Mesenteric fat pad (tissue), 1 donor: ENCODE data around the gene CCHCR1. TPM values are rescaled to one million over a fixed set of nuclear protein-coding genes. Genes with fewer than 3 reads are reported as not detected.

ENCODE experiments used
- DNase-seq: peaks from one replicate; pipeline ENCODE4 v3.0.0-alpha.2; 2020; ENCODE audit warnings: low spot score
- total RNA-seq: library from RNA; stranded (reverse); fragmentation: NEBNext Ultra II Directional; extraction: Animal tissue kit (Norgen Biotek cat#: 25700); gene quantifications from one replicate; pipeline ENCODE4 v1.2.1, GENCODE V29; 2021
- donor health status: DM: yes; HTN: yes; CAD: no.

CCHCR1 gene
- total RNA-seq, 1 donor from 2014 or later = 8.4 TPM

- DNase-seq = no peak
Measured at GRCh38 chr6:31132806-31133205, 24.8 kb downstream of the CCHCR1 start.

DNA sequence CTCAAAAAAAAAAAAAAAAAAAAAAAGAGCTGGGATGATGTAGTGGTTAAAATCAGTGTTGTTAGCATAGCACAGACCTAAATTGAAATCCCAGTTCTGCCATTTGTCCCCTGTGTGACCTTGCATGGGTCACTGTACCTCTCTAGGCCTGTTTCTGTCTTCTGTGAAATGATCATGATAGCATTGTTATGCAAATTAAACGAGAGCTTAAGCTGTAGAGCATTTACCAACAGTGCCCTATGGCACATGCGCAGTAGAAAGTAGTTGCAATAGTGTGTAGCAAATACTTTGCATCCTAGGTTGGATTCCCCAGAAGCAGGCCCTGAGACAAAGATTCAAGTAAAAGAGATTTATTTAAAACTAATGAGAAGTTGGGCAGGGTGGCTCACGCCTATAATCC, 26.0 kb downstream of the CCHCR1 start:
- no peak for DNase-seq

DNA sequence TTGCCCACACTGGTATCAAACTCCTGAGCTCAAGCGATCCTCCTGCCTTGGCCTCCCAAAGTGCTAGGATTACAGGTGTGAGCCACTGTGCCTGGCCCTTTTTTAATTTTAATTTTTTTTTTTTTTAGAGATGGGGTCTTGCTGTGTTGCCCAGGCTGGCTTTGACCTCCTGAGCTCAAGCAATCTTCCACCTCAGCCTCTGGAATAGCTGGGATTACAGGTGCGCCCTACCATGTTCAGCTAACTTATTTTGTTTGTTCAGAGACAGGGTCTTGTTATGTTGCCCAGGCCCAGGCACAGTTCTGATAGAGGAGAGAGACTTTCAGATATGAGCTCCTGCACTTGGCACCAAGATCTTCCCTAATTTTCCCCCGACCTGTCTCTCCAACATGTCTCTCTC, 26.9 kb downstream of the CCHCR1 start:
- no peak for DNase-seq

DNA sequence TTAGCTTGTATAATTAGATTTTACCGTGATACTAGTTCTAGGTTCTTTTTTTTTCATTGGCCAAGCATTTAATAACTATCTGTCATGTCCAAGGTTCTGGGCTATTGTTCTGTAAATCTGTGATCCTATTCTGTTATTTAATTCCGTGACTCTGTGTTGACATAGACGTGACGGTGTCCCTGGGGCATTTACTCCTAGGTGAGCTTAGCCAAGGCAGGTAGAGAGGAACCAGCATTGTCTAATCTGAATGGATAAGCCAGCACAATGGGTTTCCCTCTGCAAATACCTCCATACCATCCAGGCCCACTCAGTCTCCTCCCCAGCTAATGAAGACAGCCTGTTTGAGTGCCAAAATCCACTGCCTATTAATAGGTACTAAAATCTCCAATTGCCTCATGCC, 28.5 kb downstream of the CCHCR1 start:
- DNase-seq = no peak

GRCh38 chr6:31128093-31128676, 29.4 kb downstream of the CCHCR1 start:
- no peak for DNase-seq

GRCh38 chr6:31126396-31127175, 31.0 kb downstream of the CCHCR1 start:
- DNase-seq = no peak

DNA sequence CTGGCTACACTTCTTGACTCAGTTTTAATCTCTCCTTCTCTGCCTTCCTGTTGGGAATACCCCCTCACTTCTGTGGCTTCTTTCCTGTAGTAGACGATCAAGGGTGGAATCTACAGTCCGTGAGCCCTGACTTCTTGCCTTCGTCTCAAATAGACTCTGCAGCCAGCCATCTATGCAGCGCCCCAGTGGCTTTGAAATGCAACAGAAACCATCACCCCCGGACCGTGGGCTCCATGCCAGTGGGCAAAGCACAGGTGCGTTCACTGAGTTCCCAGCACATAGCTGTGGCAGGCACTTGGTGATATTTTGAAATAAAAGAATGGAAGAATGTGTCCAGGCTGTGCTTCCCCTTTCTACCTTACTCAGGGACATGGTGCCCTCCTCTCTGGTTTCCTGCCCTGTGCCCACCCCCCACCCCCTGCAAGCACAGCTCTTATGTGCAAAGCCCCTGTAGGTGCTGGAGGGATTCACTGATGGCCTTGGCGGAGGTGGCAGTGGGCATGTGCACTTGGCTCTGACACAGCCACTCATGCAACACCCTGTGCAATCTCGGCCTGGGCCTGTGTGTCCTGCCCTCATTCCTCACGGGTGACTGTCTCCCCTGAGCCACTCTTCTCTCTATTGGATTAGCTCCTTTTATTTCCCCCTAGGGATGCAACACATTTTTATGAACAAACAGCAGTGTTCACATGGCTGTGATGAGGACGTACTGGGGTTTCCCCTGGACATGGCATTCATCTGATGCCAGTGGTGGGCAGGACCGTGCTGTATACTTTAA, 31.8 kb downstream of the CCHCR1 start:
- no peak for DNase-seq

GRCh38 chr6:31125162-31125561, 32.4 kb downstream of the CCHCR1 start:
- no peak for DNase-seq

GRCh38 chr6:31122791-31123706, 34.6 kb downstream of the CCHCR1 start:
- DNase-seq = no peak

DNA sequence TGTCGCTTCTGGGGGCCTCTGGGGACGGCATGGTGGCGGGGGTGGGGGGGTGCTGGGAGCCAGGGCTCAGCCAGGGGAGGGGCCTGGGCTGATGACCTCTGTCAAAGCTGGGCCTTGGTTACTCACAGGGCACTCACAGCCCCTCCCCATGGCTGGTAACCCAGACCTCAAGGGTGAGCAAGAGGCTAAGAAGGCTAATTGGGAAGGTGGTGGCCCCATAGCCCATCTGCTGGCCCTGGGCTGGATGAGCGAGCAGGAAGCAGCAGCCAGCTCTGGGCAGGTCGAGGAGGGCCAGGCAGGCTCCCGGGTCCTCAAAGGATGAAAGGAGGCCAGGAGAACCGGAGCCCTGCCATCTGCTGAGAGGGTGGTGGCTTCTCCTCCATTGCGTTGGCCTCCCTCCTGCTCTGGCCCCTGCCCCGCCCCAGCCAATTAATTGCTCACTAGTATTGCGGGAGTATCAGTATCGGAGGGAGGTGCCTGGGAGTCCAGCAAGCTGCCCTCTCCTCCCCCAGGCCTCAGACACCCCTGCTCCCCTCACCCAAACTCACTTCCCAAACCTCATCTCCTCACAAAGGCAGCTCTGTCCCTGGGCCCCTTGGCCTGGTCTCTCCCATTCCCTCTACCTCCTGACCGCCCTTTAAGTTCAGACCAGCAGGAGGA, 36.3 kb downstream of the CCHCR1 start:
- DNase-seq = no peak

DNA sequence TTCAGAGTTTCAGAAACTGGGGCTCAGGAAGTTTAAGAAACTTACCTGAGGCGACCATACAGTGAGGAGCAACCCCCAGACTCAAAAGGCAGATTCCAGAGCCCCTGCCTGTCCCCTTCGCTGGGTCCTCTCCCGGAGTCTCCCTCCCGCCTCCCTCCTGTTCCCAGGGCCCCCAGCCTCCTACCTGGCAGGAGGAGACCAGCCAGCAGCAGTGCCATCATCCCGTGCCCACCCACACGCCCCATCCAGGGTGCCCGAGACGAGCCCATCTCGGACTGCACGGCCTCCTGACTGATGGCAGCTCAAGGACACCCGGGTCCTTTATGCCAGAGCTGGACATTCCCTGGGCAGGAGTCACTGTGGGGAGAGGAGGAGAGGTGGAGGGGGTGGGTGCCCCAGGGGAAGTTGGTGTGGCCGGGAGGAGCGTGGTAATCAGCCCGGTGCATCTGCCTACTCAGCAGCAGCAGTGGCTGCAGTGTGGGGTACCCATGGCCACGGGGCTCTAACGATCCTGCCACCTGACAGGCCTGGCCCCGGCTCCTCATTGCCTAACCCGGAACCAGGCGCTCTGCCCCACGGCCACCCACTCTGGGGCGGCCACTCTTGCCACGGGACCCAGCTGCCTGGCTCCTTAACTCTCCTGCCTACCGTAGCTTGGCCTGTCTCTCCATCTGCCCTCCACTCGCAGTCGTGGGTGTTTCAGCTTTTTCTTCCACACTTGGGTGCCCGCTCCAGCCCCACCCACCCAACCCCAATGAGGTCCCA, 37.3 kb downstream of the CCHCR1 start, which contains the start of gene CDSN:
TSS of gene CDSN (minus strand) at position 296 of the 765 bp plus-strand sequence. CDS start at position 269, 27 bp downstream.
- no peak for DNase-seq

DNA sequence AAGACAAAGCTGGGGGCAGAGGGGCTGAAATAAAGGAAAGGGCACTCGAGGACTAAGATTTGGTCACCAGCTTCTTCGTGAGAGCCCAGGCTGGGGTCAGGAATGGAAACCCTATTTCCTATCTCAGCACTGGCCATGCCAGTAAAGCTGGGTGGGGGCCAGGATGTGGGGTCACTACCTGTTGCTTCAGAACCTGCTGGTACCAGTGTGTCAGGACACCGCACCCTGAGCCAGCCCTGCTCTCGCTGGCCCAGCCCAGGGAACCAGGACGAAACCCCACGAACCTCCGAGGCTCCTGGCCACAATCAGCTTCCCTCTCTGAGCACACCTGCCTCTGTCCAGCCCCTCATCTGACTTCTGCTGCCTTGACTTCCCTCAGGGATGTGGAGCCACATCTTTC, 39.4 kb downstream of the CCHCR1 start:
- DNase-seq = no peak

GRCh38 chr6:31116661-31117385, 40.8 kb downstream of the CCHCR1 start:
- no peak for DNase-seq

DNA sequence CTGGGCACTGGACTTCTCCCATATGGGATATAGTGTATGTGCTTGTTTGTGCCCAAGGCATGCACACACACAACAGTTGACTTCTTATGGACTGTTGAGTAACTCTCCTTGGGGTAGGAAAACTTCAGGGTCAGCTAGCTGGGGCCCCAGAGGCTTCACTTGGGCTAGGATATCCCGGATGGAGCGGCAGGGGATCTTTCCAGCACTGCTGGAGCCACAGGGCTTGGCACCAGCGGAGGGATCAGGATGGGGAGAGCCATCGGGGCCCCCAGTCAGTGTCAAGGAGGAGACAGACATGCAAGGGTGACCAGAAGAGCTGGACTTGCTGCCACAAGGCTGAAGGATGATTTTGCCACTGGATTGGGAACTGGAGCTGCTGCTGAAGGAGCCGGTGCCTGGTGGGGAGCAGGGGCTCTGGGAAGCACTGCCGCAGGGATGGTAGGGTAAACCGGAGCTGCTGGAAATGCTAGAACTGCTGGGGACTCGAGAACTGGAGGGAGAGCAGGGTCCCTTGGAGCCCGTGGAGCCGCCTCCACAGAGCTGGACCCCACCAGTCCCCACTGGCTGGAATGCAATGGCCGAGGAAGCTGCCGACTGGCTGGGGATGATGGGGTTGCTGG, 41.6 kb downstream of the CCHCR1 start:
- DNase-seq = no peak

- no peak for DNase-seq
Measured at GRCh38 chr6:31114970-31115849, 42.4 kb downstream of the CCHCR1 start.

GRCh38 chr6:31114541-31114878, 43.1 kb downstream of the CCHCR1 start, which contains the start of gene PSORS1C1:
PSORS1C1 (plus strand) TSS chr6:31114800; CDS start chr6:31129633, 14,833 bp downstream.
- DNase-seq = no peak

- no peak for DNase-seq
Measured at GRCh38 chr6:31113861-31114540, 43.6 kb downstream of the CCHCR1 start.
